Measurements from ENCODE around the gene PEAK3. TPM values are rescaled to one million over a fixed set of nuclear protein-coding genes. Genes with fewer than 3 reads are reported as not detected.
A peak's percentile ranks its signal among the peaks of the same experiment; 100 is the strongest.

PEAK3 gene
- total and polyA plus RNA-seq, 12 donors = 0.05 to 3.2 (median 1.2) TPM; not detected in 1

- Histone ChIP-seq H3K27ac (no peak overlapping the region), H3K27me3 (no peaks in the 10 kb centered on the region), H3K9me3 (replicated peaks in 1 of 3) (no peaks in the 10 kb centered on the region), H3K36me3 (replicated peaks in 1 of 2) (peaks cover 0 to 62% of the 10 kb centered on the region in 2 donors), H3K4me1 (replicated peaks in 1 of 2) (peaks cover 7 to 24% of the 10 kb centered on the region in 2 donors), H3K4me3 (no peak overlapping the region)
- WGBS, 4 donors = 92 to 96% (median 94%) methylated on average over 38 to 45 of the region's 45 CpGs
- no peak for DNase-seq
- TF ChIP-seq POLR2A (IDR thresholded peaks at IDR 0.05) (no peak), CTCF (IDR thresholded peaks at IDR 0.05) (no peak)
- intact Hi-C loops (cut with DNase I) = loop anchor here (5.0 to 10.0 kb wide), 3 partner anchors 62 to 85 kb away; partner anchors contain the start of gene AP3D1 (in 1 of the 2)
Observed at GRCh38 chr19:2229103-2230032, 52.6 kb downstream of the PEAK3 start.

GRCh38 chr19:2228157-2229030, 53.6 kb downstream of the PEAK3 start:
- Histone ChIP-seq H3K36me3 (replicated peaks in 1 of 2) (peaks cover 0 to 67% of the 10 kb centered on the region in 2 donors), H3K4me3 (no peak overlapping the region), H3K27ac (no peak overlapping the region), H3K27me3 (no peaks in the 10 kb centered on the region), H3K4me1 (replicated peaks in 1 of 2) (peaks cover 7 to 14% of the 10 kb centered on the region in 2 donors), H3K9me3 (replicated peaks in 1 of 3) (no peaks in the 10 kb centered on the region)
- intact Hi-C loops (cut with DNase I) = no loop called here
- TF ChIP-seq CTCF (IDR thresholded peaks at IDR 0.05) (no peak), POLR2A (IDR thresholded peaks at IDR 0.05) (no peak)
- DNase-seq = no peak
- 88 to 94% (median 93%) methylated on average over 23 to 48 of the region's 48 CpGs for WGBS, 4 donors

GRCh38 chr19:2227415-2228156, 54.4 kb downstream of the PEAK3 start:
- Histone ChIP-seq H3K4me3 (no peak overlapping the region), H3K27ac (no peak overlapping the region), H3K27me3 (no peaks in the 10 kb centered on the region), H3K9me3 (replicated peaks in 1 of 3) (no peaks in the 10 kb centered on the region), H3K36me3 (replicated peaks in 1 of 2) (peaks cover 0 to 67% of the 10 kb centered on the region in 2 donors), H3K4me1 (replicated peaks in 1 of 2) (peaks cover 7 to 11% of the 10 kb centered on the region in 2 donors)
- DNase-seq = peak in 1 of 7 donors; percentile 28
- TF ChIP-seq POLR2A (IDR thresholded peaks at IDR 0.05) = no peak
- WGBS, 4 donors = 87 to 92% (median 89%) methylated on average over 48 to 67 of the region's 67 CpGs
- intact Hi-C loops (cut with DNase I) = no loop called here

GRCh38 chr19:2226840-2227360, 55.1 kb downstream of the PEAK3 start:
- Histone ChIP-seq H3K36me3 (replicated peaks in 1 of 2) (peaks cover 0 to 74% of the 10 kb centered on the region in 2 donors), H3K27ac (no peak overlapping the region), H3K9me3 (replicated peaks in 1 of 3) (no peaks in the 10 kb centered on the region), H3K4me1 (replicated peaks in 1 of 2) (peaks cover 7 to 13% of the 10 kb centered on the region in 2 donors), H3K4me3 (no peak overlapping the region), H3K27me3 (no peaks in the 10 kb centered on the region)
- TF ChIP-seq POLR2A (IDR thresholded peaks at IDR 0.05) (no peak), CTCF (IDR thresholded peaks at IDR 0.05) (no peak)
- 94 to 98% (median 96%) methylated on average over 29 to 53 of the region's 53 CpGs for WGBS, 4 donors
- intact Hi-C loops (cut with DNase I) = no loop called here
- DNase-seq = no peak
